NT2/D1 (cell line): ENCODE results near the gene HRH2.

Experiments
- SUZ12 ChIP-seq: IDR thresholded peaks from 2 replicates; pipeline ENCODE4 v1.6.1; 2011; ENCODE audit not compliant: insufficient read length, insufficient read depth; ENCODE audit errors: extremely low read depth
- YY1 ChIP-seq: IDR thresholded peaks from 2 replicates; pipeline ENCODE4 v1.6.1; 2011; ENCODE audit not compliant: insufficient read length, insufficient read depth
- ZNF274 ChIP-seq: IDR thresholded peaks from 2 replicates; pipeline ENCODE4 v1.6.1; 2011; ENCODE audit warnings: mild to moderate bottlenecking, low read depth, low read length

DNA sequence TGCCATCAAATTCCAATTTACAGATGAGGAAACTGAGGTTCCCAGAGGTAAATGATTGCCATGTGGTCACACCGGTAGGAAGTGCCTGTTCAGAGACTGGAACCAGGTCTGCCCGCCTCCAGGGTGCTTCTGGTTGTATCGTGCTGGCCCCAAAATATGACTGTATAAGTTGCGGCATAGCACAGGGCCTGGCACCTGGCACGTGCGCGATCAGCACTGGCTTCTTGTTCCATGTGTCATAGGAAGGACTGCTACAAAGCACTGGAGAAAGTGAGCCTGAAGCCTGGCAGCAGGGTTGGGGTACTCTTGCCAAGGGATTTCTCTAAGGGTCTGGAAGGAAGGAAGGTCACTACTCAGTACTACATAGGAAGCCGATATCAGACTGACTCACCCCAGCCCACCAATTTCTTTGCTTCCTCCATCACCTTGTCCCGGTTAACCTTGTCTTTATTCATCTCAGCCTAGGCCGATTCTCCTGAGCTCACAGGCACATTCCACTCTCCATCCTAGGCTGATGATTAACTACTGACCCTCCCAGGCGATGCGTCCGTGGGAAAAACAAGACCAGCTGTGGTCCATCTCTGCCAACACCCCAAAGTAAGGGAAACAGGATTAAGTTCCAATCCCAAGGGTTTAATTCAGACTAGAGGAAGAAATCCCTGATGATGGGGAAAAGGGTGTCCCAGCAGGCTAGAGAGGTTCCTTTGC is 1.8 kb downstream of the HRH2 start:
- TF ChIP-seq ZNF274 (no peak), SUZ12 (no peak), YY1 (no peak)
